Ovary (tissue), 9 donors: ENCODE results near the gene CDK2AP2. TPM values are rescaled to one million over a fixed set of nuclear protein-coding genes. Genes with fewer than 3 reads are reported as not detected.

Experiments
- DNase-seq, 5 donors: peaks; one replicate each; pipeline ENCODE4 v3.0.0-alpha.2; 2019 to 2020
- H3K27ac ChIP-seq, 2 donors: fragments of 200-600 bp; one replicate each; pipeline versions ENCODE4 v1.5.1 to v1.8.0; 2019 to 2022
- H3K27me3 ChIP-seq: fragments of 200-600 bp; one replicate; pipeline ENCODE4 v1.8.0; 2022
- H3K36me3 ChIP-seq: fragments of 200-600 bp; sonication (generic); one replicate; pipeline ENCODE4 v1.5.1; 2019
- H3K4me1 ChIP-seq: one replicate; pipeline ENCODE4 v1.8.1; 2013; ENCODE audit warnings: mild to moderate bottlenecking, moderate library complexity; ENCODE audit not compliant: insufficient read depth
- H3K4me3 ChIP-seq: fragments of 200-600 bp; sonication (generic); one replicate; pipeline ENCODE4 v1.5.1; 2017
- H3K9me3 ChIP-seq, 2 donors: fragments of 200-600 bp in 1 of 2; sonication (generic) in 1 of 2; one replicate each; pipeline versions ENCODE4 v1.5.1 to v1.8.1; 2013 to 2019; ENCODE audit warnings: mild to moderate bottlenecking in 1 of 2, moderate library complexity in 1 of 2
- EP300 ChIP-seq: sonication (generic); formaldehyde crosslinking; IDR thresholded peaks from one replicate; pipeline ENCODE4 v1.6.1; 2017; ENCODE audit warnings: antibody characterized with exemption
- POLR2A ChIP-seq: fragments of 450-650 bp; IDR thresholded peaks from one replicate; pipeline ENCODE4 v1.6.1; 2017; ENCODE audit warnings: antibody characterized with exemption, mild to moderate bottlenecking, moderate library complexity
- WGBS, 3 donors: extraction: QIAGEN DNeasy Blood & Tissue Kit in 1 of 3; methylation state at CpG; one replicate each; pipeline versions ENCODE4 v1.1.5 to v1.1.7; 2013 to 2017; 5-methylcytosine and 5-hydroxymethylcytosine counted together
- intact Hi-C, 4 donors: fragments of 100-400 bp; cut with DNase I; formaldehyde crosslinking; loops; one replicate each; pipeline versions ENCODE4 v1.11.0 to v1.15.1; 2022 to 2023
- polyA plus RNA-seq, 2 donors: library from polyadenylated mRNA; stranded (reverse); fragments of 200-250 nt in 1 of 2; fragments of 350-450 nt in 1 of 2; fragmentation: Illumina TruSeq in 1 of 2; extraction: RNeasy Lipid Tissue Mini Kit (QIAGEN cat#74804) in 1 of 2; gene quantifications; one replicate each; pipeline ENCODE4 v1.2.3, GENCODE V29; 2013 to 2014
- total RNA-seq, 7 donors: library from RNA; depleted of rRNA in 2 of 7; stranded (reverse); fragments of >200 nt in 2 of 7; fragmentation: NEBNext Ultra II Directional in 3 of 7; extraction: Animal tissue kit (Norgen Biotek cat#: 25700) in 3 of 7; gene quantifications; one replicate each; pipeline versions ENCODE4 v1.1.0 to v1.2.4, GENCODE V29; 2016 to 2023
- TF ChIP-seq, protein P1 (sequence below), 3 donors: fragments of 450-650 bp in 2 of 3; fragments of 200-600 bp in 1 of 3; IDR thresholded peaks; one replicate each; pipeline versions ENCODE4 v1.5.1 to v1.8.0; 2016 to 2022; ENCODE audit warnings: antibody characterized with exemption in 3 of 3, mild to moderate bottlenecking in 1 of 3
- donor health status: DM: no; HTN: no; CAD: no; lungs with moderate emphysema.
- donor health status: DM: no; HTN: no; CAD: no.
- donor health status: Bipolar disorder and iron deficiency.
- donor health status: DM: yes; HTN: yes; CAD: no.
- donor health status: DM: no; HTN: no; CAD: no.
- donor health status: DM: yes; HTN: yes; CAD: no.

CDK2AP2 gene
- total and polyA plus RNA-seq, 9 donors, result 3.8 to 66.1 (median 34.6) TPM

DNA sequence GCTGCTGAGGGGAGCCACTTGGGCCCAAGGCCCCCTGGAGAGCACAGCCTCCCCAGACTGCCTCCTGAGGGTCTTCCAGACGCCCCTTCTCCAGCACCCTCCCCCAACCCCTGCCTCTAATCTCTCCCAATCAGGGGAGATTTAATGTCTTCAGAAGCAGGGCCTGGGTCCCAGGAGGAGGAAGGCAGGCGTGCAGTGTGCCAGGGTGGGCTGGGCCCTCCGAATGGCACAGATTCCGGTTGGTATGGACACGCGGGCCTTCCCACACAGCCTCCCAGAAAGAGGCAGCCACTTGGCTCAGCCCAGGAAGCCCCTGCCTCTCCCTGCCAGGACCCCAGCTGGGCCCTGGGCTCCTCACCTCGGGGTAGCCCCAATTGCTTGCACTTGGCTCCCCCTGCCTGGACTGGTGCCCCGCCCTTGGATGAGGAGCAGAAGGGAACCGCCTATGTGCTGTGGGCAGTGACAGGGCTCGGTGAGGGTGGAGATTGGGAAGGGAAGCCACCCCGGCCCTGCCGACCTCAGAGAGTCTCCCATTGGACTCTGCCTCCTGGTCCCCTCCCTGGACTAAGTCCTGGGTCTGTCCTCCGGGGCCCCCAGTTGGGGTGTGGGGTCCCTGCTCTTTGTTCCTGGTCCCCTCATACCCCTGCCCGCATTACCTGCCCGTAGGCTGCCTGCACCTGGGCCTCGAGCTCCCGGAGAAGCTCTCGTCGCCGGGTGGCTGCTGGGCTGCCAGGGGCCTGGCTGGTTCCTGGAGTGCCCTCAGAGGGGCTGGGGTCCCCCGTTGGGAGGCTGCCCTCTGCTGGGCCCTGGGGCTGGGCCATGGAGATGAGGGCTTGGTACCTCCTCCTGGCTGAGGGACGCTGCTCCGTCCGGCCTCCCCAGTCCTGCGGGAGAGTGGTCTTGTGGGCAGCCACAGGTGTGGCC is 15.9 kb upstream of the CDK2AP2 start:
- Histone ChIP-seq H3K4me3 (no peak overlapping the region), H3K36me3 (no peaks in the 10 kb centered on the region), H3K4me1 (no peaks in the 10 kb centered on the region), H3K27ac (no peak overlapping the region), H3K27me3 (no peaks in the 10 kb centered on the region), H3K9me3 (no peaks in the 10 kb centered on the region)
- intact Hi-C loops, result no loop called here
- 81 to 87% (median 82%) methylated on average over 24 to 25 of the region's 25 CpGs for WGBS, 3 donors
- DNase-seq, result no peak
- TF ChIP-seq, protein P1, sequence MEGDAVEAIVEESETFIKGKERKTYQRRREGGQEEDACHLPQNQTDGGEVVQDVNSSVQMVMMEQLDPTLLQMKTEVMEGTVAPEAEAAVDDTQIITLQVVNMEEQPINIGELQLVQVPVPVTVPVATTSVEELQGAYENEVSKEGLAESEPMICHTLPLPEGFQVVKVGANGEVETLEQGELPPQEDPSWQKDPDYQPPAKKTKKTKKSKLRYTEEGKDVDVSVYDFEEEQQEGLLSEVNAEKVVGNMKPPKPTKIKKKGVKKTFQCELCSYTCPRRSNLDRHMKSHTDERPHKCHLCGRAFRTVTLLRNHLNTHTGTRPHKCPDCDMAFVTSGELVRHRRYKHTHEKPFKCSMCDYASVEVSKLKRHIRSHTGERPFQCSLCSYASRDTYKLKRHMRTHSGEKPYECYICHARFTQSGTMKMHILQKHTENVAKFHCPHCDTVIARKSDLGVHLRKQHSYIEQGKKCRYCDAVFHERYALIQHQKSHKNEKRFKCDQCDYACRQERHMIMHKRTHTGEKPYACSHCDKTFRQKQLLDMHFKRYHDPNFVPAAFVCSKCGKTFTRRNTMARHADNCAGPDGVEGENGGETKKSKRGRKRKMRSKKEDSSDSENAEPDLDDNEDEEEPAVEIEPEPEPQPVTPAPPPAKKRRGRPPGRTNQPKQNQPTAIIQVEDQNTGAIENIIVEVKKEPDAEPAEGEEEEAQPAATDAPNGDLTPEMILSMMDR (IDR thresholded peaks at IDR 0.05), result no peak
- TF ChIP-seq EP300 (no peak), POLR2A (no peak)

DNA sequence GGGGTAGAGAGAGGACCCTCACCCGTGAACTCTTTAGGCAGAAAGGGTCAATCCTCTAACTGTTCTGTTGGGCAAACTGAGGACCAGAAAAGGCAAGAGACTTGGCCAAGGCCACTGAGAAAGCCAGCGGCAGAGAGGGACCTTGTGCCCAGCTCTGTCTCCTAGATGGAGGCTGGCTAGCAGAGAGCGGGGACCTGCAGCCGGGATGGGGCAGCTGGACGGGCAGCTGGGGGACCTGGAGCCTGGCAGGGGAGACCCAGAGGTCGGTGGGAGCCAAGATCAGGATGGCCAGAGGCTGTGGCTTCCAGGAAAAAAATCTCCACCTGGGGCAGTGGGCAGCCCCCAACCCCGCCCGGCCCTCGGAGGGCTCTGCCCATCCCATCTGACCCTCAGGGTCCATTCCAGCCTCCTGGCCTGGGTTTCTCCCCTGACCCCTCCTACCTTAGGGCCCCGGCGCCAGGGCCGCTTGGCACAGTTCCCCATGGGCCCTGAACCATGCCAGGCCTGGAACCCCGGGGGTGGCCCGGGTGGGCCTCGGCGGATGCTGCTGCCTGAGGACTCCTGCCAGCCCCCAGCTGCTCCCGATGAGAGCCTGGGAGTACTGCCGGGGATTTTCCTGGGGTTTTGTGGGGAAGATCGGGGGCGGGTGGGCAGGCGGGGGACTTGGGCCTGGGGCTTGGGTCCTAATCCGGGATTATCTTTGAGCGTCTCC is 15.0 kb upstream of the CDK2AP2 start, which contains the start of gene CABP2:
TSS of gene CABP2 (minus strand) at position 603 of the 712 bp plus-strand sequence. CDS start at position 483, 120 bp downstream.
- no peak for TF ChIP-seq POLR2A
- TF ChIP-seq EP300, result no peak
- TF ChIP-seq, protein P1 (IDR thresholded peaks at IDR 0.05), result no peak
- no peak within 1 kb of the TSS for H3K27ac ChIP-seq
- intact Hi-C loops, result no loop called here
- H3K27me3 ChIP-seq, result no peaks in the 10 kb centered on the region
- 73 to 81% (median 79%) methylated on average over 20 to 23 of the region's 23 CpGs for WGBS, 3 donors
- no peaks in the 10 kb centered on the region for H3K36me3 ChIP-seq
- no peaks in the 10 kb centered on the region for H3K9me3 ChIP-seq
- H3K4me3 ChIP-seq, result no peak within 1 kb of the TSS
- H3K4me1 ChIP-seq, result no peaks in the 10 kb centered on the region
- DNase-seq, result no peak

- TF ChIP-seq EP300 (no peak), POLR2A (no peak)
- TF ChIP-seq, protein P1 (IDR thresholded peaks at IDR 0.05), result no peak
- WGBS, 3 donors, result 88 to 94% (median 88%) methylated on average over 15 of the region's 15 CpGs
- no peaks in the 10 kb centered on the region for H3K9me3 ChIP-seq
- H3K4me3 ChIP-seq, result no peak overlapping the region
- intact Hi-C loops, result no loop called here
- no peaks in the 10 kb centered on the region for H3K36me3 ChIP-seq
- H3K27ac ChIP-seq, result no peak overlapping the region
- H3K4me1 ChIP-seq, result no peaks in the 10 kb centered on the region
- H3K27me3 ChIP-seq, result no peaks in the 10 kb centered on the region
- no peak for DNase-seq
Observed at GRCh38 chr11:67522338-67522737, 14.4 kb upstream of the CDK2AP2 start.

- Histone ChIP-seq H3K4me1 (no peaks in the 10 kb centered on the region), H3K36me3 (no peaks in the 10 kb centered on the region), H3K4me3 (no peak overlapping the region), H3K27ac (no peak overlapping the region), H3K27me3 (no peaks in the 10 kb centered on the region), H3K9me3 (no peaks in the 10 kb centered on the region)
- no peak for DNase-seq
- intact Hi-C loops, result no loop called here
- TF ChIP-seq, protein P1 (IDR thresholded peaks at IDR 0.05), result no peak
- TF ChIP-seq EP300, result no peak
- no peak for TF ChIP-seq POLR2A
- 72 to 77% (median 73%) methylated on average over 10 of the region's 10 CpGs for WGBS, 3 donors
Observed at GRCh38 chr11:67521924-67522323, 14.0 kb upstream of the CDK2AP2 start.
